Measurements from ENCODE around the gene LIAS. TPM values are rescaled to one million over a fixed set of nuclear protein-coding genes. Genes with fewer than 3 reads are reported as not detected.

The LIAS gene
- total RNA-seq, 2 donors from 2014 or later: 6.9 to 18.7 TPM

DNA sequence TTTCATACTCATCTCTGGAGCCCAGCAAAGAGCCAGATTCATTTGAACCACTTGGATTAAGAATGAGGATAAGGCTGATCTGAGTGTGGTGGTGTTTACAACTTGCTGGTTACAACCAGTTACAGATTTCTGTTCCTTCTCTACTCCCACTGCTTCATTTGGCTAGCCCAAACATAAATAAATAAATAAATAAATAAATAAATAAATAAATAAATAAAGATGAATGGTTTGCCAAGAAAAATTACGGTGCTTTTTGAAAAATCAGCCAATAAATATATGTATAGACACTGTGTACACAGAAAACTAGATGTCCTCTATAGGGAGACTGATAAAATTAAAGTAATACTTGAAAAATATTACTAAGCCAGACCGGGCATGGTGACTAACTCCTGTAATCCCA is 17.3 kb upstream of the LIAS start:
- H3K4me3 ChIP-seq: no peak overlapping the region
- H3K36me3 ChIP-seq: no peaks in the 10 kb centered on the region
- peaks cover 0 to 2% of the 10 kb centered on the region in 2 donors for H3K4me1 ChIP-seq
- no peaks in the 10 kb centered on the region for H3K27me3 ChIP-seq
- no peak for DNase-seq (ENCODE audit: low spot score)
- TF ChIP-seq, protein P1, sequence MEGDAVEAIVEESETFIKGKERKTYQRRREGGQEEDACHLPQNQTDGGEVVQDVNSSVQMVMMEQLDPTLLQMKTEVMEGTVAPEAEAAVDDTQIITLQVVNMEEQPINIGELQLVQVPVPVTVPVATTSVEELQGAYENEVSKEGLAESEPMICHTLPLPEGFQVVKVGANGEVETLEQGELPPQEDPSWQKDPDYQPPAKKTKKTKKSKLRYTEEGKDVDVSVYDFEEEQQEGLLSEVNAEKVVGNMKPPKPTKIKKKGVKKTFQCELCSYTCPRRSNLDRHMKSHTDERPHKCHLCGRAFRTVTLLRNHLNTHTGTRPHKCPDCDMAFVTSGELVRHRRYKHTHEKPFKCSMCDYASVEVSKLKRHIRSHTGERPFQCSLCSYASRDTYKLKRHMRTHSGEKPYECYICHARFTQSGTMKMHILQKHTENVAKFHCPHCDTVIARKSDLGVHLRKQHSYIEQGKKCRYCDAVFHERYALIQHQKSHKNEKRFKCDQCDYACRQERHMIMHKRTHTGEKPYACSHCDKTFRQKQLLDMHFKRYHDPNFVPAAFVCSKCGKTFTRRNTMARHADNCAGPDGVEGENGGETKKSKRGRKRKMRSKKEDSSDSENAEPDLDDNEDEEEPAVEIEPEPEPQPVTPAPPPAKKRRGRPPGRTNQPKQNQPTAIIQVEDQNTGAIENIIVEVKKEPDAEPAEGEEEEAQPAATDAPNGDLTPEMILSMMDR (IDR thresholded peaks at IDR 0.05): no peak
- no peak overlapping the region for H3K27ac ChIP-seq
- no peaks in the 10 kb centered on the region for H3K9me3 ChIP-seq

DNA sequence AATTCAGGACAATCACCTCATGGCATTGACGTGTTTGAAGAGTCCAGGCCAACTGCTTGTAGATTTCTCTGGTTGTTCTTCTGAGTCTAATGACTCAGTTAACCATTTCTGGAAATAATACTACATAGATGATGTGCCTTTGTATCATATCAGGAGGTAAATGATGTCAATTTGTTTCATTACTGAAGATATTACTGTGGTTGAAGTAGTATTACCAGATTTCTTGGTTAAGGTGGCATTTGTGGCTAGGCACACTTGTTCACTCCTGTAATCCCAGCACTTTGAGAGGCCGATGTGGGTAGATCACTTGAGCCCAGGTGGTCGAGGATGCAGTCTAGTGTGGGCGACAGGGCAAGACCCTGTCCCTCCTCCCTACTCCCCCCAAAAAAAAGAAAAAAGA is 15.9 kb upstream of the LIAS start:
- DNase-seq (ENCODE audit: low spot score): no peak
- Histone ChIP-seq H3K9me3 (no peaks in the 10 kb centered on the region), H3K36me3 (no peaks in the 10 kb centered on the region), H3K4me3 (no peak overlapping the region), H3K27ac (no peak overlapping the region), H3K27me3 (no peaks in the 10 kb centered on the region), H3K4me1 (peaks cover 0 to 13% of the 10 kb centered on the region in 2 donors)
- TF ChIP-seq, protein P1 (IDR thresholded peaks at IDR 0.05): no peak

DNA sequence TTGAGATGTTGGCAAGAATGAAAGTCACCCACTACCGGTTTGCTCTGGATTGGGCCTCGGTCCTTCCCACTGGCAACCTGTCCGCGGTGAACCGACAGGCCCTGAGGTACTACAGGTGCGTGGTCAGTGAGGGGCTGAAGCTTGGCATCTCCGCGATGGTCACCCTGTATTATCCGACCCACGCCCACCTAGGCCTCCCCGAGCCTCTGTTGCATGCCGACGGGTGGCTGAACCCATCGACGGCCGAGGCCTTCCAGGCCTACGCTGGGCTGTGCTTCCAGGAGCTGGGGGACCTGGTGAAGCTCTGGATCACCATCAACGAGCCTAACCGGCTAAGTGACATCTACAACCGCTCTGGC is 12.4 kb upstream of the LIAS start:
- peak overlapping the region in 1 of 2 donors; percentile 23 for H3K27ac ChIP-seq
- H3K4me3 ChIP-seq: peak overlapping the region; percentile 22 to 51
- H3K27me3 ChIP-seq: no peaks in the 10 kb centered on the region
- no peaks in the 10 kb centered on the region for H3K9me3 ChIP-seq
- no peak for DNase-seq (ENCODE audit: low spot score)
- peaks cover 8% of the 10 kb centered on the region for H3K36me3 ChIP-seq
- TF ChIP-seq, protein P1 (IDR thresholded peaks at IDR 0.05): no peak
- peaks cover 0 to 13% of the 10 kb centered on the region in 2 donors for H3K4me1 ChIP-seq

DNA sequence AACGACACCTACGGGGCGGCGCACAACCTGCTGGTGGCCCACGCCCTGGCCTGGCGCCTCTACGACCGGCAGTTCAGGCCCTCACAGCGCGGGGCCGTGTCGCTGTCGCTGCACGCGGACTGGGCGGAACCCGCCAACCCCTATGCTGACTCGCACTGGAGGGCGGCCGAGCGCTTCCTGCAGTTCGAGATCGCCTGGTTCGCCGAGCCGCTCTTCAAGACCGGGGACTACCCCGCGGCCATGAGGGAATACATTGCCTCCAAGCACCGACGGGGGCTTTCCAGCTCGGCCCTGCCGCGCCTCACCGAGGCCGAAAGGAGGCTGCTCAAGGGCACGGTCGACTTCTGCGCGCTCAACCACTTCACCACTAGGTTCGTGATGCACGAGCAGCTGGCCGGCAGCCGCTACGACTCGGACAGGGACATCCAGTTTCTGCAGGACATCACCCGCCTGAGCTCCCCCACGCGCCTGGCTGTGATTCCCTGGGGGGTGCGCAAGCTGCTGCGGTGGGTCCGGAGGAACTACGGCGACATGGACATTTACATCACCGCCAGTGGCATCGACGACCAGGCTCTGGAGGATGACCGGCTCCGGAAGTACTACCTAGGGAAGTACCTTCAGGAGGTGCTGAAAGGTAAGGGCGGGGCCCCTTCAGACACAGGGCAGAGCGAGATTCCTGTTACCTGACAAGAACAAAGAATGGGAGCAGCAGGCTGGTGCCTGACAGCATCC is 11.8 kb upstream of the LIAS start:
- Histone ChIP-seq H3K36me3 (peaks cover 14% of the 10 kb centered on the region), H3K4me3 (peak overlapping the region; percentile 22 to 51), H3K9me3 (no peaks in the 10 kb centered on the region), H3K27me3 (no peaks in the 10 kb centered on the region), H3K27ac (peak overlapping the region in 1 of 2 donors; percentile 23), H3K4me1 (peaks cover 0 to 13% of the 10 kb centered on the region in 2 donors)
- peak; percentile 69 for DNase-seq (ENCODE audit: low spot score)
- TF ChIP-seq, protein P1 (IDR thresholded peaks at IDR 0.05): peak in 1 of 2 donors; percentile 56

DNA sequence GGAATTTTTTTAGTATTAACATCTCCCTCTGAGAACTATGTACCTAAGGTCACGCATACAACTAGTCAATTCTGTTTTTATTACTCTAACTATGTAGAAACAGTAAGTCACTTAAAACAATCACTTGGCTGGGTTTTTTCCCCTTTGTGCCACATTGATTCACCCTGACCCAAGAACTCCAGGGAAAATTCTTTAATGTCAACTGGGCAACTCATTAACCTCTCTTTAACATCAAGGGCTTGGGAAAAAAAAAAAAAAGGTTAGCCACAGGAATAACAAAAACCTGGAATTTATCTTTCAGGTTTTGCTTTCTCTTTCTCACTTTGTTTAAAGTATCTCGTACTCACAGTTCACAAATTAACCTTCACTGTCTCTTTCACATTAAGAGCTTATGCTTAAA is 8.2 kb upstream of the LIAS start:
- Histone ChIP-seq H3K27ac (no peak overlapping the region), H3K36me3 (peaks cover 49% of the 10 kb centered on the region), H3K4me1 (peaks cover 0 to 18% of the 10 kb centered on the region in 2 donors), H3K9me3 (no peaks in the 10 kb centered on the region), H3K4me3 (no peak overlapping the region), H3K27me3 (no peaks in the 10 kb centered on the region)
- no peak for DNase-seq (ENCODE audit: low spot score)
- TF ChIP-seq, protein P1 (IDR thresholded peaks at IDR 0.05): no peak

Data from right atrium auricular region (tissue), 2 donors.